HepG2 (cell line): Measurements from ENCODE around the gene ZFAND6. TPM values are rescaled to one million over a fixed set of nuclear protein-coding genes. Genes with fewer than 3 reads are reported as not detected.

Experiments
- FIP1L1 ChIP-seq: fragments of 200-400 bp; formaldehyde crosslinking; IDR thresholded peaks from 2 replicates; pipeline ENCODE4 v1.6.1; 2018; ENCODE audit warnings: low read depth, mild to moderate bottlenecking, low read length, moderate library complexity, borderline replicate concordance; ENCODE audit not compliant: insufficient read depth
- HNF4A ChIP-seq: sonication (generic); formaldehyde crosslinking; IDR thresholded peaks from 2 replicates; pipeline ENCODE4 v1.4.0; 2020; ENCODE audit warnings: missing genetic modification reagents
- KAT8 ChIP-seq: IDR thresholded peaks from 2 replicates; pipeline ENCODE4 v1.6.1; 2016; ENCODE audit warnings: missing genetic modification reagents, missing compliant biosample characterization
- MXD4 ChIP-seq: IDR thresholded peaks from 2 replicates; pipeline ENCODE4 v1.6.1; 2016; ENCODE audit warnings: mild to moderate bottlenecking, missing biosample characterization, missing genetic modification reagents
- NKX3-1 ChIP-seq: sonication (generic); formaldehyde crosslinking; IDR thresholded peaks from 2 replicates; pipeline ENCODE4 v1.5.0; 2020; ENCODE audit warnings: missing genetic modification reagents
- SP140L ChIP-seq: sonication (generic); formaldehyde crosslinking; IDR thresholded peaks from 2 replicates; pipeline ENCODE4 v1.4.0; 2020; ENCODE audit warnings: missing genetic modification reagents, borderline replicate concordance
- STAG1 ChIP-seq: sonication (generic); formaldehyde crosslinking; IDR thresholded peaks from 2 replicates; pipeline ENCODE4 v1.4.0; 2020; ENCODE audit warnings: missing genetic modification reagents
- ZBTB34 ChIP-seq: sonication (generic); formaldehyde crosslinking; IDR thresholded peaks from 2 replicates; pipeline ENCODE4 v1.8.0; 2022; ENCODE audit warnings: mild to moderate bottlenecking, missing genetic modification reagents
- ZBTB7A ChIP-seq: sonication (generic); formaldehyde crosslinking; IDR thresholded peaks from 2 replicates; pipeline ENCODE4 v1.8.0; 2022; ENCODE audit warnings: mild to moderate bottlenecking, missing genetic modification reagents
- ZMYM3 ChIP-seq: sonication (generic); formaldehyde crosslinking; IDR thresholded peaks from 2 replicates; pipeline ENCODE4 v1.5.1; 2020; ENCODE audit warnings: mild to moderate bottlenecking, missing genetic modification reagents
- ZNF205 ChIP-seq: IDR thresholded peaks from 2 replicates; pipeline ENCODE4 v1.6.1; 2018; ENCODE audit warnings: missing biosample characterization, missing genetic modification reagents
- ZNF430 ChIP-seq: sonication (generic); formaldehyde crosslinking; IDR thresholded peaks from 2 replicates; pipeline ENCODE4 v1.9.0; 2021; ENCODE audit warnings: mild to moderate bottlenecking, missing genetic modification reagents
- ZNF644 ChIP-seq: IDR thresholded peaks from 2 replicates; pipeline ENCODE4 v1.6.1; 2016; ENCODE audit warnings: low read depth
- polyA plus RNA-seq, 8 experiments: library from polyadenylated mRNA; depleted of rRNA in 3 of 8; stranded (reverse) in 7 of 8; unstranded in 1 of 8; fragments of >200 nt; fragmentation: Illumina TruSeq in 4 of 8; extraction: Trizol in 4 of 8; gene quantifications; 2 replicates each; pipeline versions ENCODE4 v1.2.1 to v1.2.3, GENCODE V29; 2011 to 2016; ENCODE audit warnings: low read depth in 4 of 8, missing spikeins in 1 of 8, mixed read lengths in 1 of 8; ENCODE audit not compliant: insufficient read depth in 1 of 8
- total RNA-seq, 5 experiments: library from RNA; depleted of rRNA; stranded (reverse); fragments of >200 nt; fragmentation: Illumina TruSeq; extraction: Trizol; gene quantifications; 2 replicates each; pipeline ENCODE4 v1.2.3, GENCODE V29; 2016; ENCODE audit warnings: low read depth in 1 of 5
- TF ChIP-seq, protein P1 (sequence below): sonication (generic); formaldehyde crosslinking; IDR thresholded peaks from 2 replicates; pipeline ENCODE4 v1.4.0; 2020; ENCODE audit warnings: missing genetic modification reagents
- TF ChIP-seq, protein P2 (sequence below): IDR thresholded peaks from 2 replicates; pipeline ENCODE4 v1.6.1; 2018; ENCODE audit warnings: missing genetic modification reagents
- TF ChIP-seq, protein P3 (sequence below): sonication (generic); formaldehyde crosslinking; IDR thresholded peaks from 2 replicates; pipeline ENCODE4 v1.8.1; 2023; ENCODE audit warnings: mild to moderate bottlenecking, moderate library complexity, missing genetic modification reagents
- TF ChIP-seq, protein P4 (sequence below): fragments of 450-650 bp; IDR thresholded peaks from 2 replicates; pipeline ENCODE4 v1.6.1; 2017; ENCODE audit warnings: mild to moderate bottlenecking

Gene ZFAND6
- total and polyA plus RNA-seq, 2 of the 13 experiments (the other 11 are each of a cell fraction or from before 2014, with no cell fraction given): 84.2 to 115 TPM

DNA sequence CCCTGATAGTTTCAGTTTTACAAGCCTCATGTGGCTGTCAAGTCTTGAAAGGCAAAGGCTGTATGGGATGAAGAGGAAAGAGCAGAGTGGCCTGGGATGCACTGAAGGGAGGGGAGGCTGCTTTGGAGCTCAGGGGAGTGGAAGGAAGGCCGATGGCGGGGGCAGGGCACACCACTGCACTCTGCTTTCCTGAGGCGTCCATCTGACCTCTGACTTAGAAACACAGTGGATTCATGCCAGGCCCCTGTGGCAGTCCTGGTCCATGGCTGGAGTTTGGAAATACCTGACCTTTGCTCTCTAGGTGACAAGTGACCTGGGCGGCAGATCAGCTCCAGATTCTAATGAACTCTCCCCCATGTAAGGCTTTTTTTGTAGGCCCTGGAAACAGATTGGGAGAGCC lies 112.3 kb downstream of the ZFAND6 start (continued):
- TF ChIP-seq, protein P1, sequence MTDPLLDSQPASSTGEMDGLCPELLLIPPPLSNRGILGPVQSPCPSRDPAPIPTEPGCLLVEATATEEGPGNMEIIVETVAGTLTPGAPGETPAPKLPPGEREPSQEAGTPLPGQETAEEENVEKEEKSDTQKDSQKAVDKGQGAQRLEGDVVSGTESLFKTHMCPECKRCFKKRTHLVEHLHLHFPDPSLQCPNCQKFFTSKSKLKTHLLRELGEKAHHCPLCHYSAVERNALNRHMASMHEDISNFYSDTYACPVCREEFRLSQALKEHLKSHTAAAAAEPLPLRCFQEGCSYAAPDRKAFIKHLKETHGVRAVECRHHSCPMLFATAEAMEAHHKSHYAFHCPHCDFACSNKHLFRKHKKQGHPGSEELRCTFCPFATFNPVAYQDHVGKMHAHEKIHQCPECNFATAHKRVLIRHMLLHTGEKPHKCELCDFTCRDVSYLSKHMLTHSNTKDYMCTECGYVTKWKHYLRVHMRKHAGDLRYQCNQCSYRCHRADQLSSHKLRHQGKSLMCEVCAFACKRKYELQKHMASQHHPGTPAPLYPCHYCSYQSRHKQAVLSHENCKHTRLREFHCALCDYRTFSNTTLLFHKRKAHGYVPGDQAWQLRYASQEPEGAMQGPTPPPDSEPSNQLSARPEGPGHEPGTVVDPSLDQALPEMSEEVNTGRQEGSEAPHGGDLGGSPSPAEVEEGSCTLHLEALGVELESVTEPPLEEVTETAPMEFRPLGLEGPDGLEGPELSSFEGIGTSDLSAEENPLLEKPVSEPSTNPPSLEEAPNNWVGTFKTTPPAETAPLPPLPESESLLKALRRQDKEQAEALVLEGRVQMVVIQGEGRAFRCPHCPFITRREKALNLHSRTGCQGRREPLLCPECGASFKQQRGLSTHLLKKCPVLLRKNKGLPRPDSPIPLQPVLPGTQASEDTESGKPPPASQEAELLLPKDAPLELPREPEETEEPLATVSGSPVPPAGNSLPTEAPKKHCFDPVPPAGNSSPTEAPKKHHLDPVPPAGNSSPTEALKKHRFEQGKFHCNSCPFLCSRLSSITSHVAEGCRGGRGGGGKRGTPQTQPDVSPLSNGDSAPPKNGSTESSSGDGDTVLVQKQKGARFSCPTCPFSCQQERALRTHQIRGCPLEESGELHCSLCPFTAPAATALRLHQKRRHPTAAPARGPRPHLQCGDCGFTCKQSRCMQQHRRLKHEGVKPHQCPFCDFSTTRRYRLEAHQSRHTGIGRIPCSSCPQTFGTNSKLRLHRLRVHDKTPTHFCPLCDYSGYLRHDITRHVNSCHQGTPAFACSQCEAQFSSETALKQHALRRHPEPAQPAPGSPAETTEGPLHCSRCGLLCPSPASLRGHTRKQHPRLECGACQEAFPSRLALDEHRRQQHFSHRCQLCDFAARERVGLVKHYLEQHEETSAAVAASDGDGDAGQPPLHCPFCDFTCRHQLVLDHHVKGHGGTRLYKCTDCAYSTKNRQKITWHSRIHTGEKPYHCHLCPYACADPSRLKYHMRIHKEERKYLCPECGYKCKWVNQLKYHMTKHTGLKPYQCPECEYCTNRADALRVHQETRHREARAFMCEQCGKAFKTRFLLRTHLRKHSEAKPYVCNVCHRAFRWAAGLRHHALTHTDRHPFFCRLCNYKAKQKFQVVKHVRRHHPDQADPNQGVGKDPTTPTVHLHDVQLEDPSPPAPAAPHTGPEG (CRISPR knock-in tag): no peak
- no peak for TF ChIP-seq NKX3-1 (CRISPR knock-in tag)
- TF ChIP-seq, protein P2, sequence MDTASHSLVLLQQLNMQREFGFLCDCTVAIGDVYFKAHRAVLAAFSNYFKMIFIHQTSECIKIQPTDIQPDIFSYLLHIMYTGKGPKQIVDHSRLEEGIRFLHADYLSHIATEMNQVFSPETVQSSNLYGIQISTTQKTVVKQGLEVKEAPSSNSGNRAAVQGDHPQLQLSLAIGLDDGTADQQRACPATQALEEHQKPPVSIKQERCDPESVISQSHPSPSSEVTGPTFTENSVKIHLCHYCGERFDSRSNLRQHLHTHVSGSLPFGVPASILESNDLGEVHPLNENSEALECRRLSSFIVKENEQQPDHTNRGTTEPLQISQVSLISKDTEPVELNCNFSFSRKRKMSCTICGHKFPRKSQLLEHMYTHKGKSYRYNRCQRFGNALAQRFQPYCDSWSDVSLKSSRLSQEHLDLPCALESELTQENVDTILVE (CRISPR knock-in tag): no peak
- TF ChIP-seq ZBTB7A (CRISPR knock-in tag): peak; percentile 52; the same call in 1 of the 2 replicates
- TF ChIP-seq HNF4A (CRISPR knock-in tag): peak; percentile 96
- peak; percentile 36; the same call in 1 of the 2 replicates for TF ChIP-seq STAG1 (CRISPR knock-in tag)
- TF ChIP-seq KAT8 (CRISPR knock-in tag): peak; percentile 44; the same call in 1 of the 2 replicates
- TF ChIP-seq, protein P3, sequence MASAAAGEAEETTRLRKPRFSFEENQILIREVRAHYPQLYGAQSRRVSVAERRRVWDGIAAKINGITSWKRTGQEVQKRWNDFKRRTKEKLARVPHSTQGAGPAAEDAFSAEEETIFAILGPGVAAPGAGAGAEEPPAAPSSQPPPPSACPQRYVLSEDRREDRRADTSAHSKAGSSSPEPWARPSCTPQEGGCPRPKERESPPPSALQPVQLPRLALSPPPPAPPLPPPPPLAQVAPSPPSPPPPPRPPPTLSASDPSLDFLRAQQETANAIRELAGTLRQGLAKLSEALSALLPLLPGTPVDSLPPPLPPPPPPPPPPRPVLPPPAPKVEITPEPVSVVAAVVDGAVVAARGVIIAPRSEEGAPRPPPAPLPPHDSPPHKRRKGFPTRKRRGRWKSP (CRISPR knock-in tag): no peak
- 0 out of 2 replicates have a peak, but pooled peaks have one; percentile 36 for TF ChIP-seq SP140L (CRISPR knock-in tag)
- 0 out of 2 replicates have a peak, but pooled peaks have one; percentile 51 for TF ChIP-seq MXD4 (CRISPR knock-in tag)
- no peak for TF ChIP-seq FIP1L1
- peak; percentile 66; the same call in 1 of the 2 replicates for TF ChIP-seq ZBTB34
- TF ChIP-seq ZNF205 (CRISPR knock-in tag): no peak
- TF ChIP-seq ZNF644 (CRISPR knock-in tag): peak; percentile 61; the same call in 1 of the 2 replicates
- TF ChIP-seq, protein P4, sequence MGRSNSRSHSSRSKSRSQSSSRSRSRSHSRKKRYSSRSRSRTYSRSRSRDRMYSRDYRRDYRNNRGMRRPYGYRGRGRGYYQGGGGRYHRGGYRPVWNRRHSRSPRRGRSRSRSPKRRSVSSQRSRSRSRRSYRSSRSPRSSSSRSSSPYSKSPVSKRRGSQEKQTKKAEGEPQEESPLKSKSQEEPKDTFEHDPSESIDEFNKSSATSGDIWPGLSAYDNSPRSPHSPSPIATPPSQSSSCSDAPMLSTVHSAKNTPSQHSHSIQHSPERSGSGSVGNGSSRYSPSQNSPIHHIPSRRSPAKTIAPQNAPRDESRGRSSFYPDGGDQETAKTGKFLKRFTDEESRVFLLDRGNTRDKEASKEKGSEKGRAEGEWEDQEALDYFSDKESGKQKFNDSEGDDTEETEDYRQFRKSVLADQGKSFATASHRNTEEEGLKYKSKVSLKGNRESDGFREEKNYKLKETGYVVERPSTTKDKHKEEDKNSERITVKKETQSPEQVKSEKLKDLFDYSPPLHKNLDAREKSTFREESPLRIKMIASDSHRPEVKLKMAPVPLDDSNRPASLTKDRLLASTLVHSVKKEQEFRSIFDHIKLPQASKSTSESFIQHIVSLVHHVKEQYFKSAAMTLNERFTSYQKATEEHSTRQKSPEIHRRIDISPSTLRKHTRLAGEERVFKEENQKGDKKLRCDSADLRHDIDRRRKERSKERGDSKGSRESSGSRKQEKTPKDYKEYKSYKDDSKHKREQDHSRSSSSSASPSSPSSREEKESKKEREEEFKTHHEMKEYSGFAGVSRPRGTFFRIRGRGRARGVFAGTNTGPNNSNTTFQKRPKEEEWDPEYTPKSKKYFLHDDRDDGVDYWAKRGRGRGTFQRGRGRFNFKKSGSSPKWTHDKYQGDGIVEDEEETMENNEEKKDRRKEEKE: no peak
- peak; percentile 80; the same call in 1 of the 2 replicates for TF ChIP-seq ZNF430
- TF ChIP-seq ZMYM3: 0 out of 2 replicates have a peak, but pooled peaks have one; percentile 45
